ENCODE measurements around the gene TOX2. TPM values are rescaled to one million over a fixed set of nuclear protein-coding genes. Genes with fewer than 3 reads are reported as not detected.

The TOX2 gene
- total and polyA plus RNA-seq, 2 donors from 2014 or later, result 4.7 to 5.9 TPM

DNA sequence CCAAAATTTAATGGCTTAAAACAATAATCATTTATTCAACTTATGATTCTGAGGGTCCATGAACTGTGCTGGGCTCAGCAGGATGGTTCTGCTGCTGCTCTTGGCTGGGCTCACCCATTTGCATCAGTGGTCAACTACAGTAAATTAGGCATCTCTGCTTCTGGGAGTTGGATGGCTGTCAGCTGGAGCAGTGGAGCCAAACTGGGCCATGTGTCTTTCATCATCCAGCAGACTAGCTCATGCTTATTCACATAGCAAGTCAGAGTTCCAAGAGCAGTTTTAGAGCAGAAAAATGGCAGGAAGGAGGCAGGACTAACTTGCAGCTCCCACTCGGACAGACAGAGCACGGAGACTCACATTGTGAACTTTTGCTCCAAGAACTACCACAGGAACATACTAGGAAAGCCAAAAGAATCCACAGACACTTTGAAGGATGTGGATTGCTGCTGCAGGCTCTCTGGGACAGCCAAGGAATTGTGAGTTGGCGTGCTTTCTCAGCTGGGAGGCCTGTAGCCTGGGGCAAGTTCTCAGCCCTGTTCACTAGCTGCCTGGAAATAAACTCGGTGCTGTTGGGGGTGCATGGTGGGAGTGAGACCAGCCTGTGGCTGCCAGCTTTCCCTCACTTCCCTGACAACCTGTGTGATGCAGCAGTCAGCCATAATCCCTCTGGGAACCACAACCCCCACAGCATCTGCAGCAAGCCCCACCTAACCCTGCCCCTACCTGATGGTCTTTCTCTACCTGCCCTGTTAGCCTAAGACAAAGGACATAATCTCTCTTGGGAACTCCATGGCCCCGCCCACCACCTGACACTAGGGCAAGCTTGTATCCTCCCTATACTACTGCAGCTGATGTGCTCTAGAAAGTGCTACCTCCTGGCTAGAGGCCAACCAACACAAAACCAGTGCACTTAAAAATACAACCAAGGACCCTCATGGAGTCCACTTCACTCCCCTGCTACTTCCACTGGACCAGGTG is 143.3 kb downstream of the TOX2 start:
- DNase-seq, result peak in 1 of 5 donors; percentile 7
- Histone ChIP-seq H3K27me3 (ENCODE audit: control insufficient read depth, insufficient read depth, low read length) (no peaks in the 10 kb centered on the region), H3K36me3 (ENCODE audit: control insufficient read depth in 2 of 3, insufficient read depth in 3 of 3, low read length in 3 of 3) (no peaks in the 10 kb centered on the region), H3K9me3 (ENCODE audit: control insufficient read depth in 2 of 3, insufficient read depth in 1 of 3, low read length in 3 of 3) (peaks cover 0 to 4% (median 2%) of the 10 kb centered on the region in 3 donors), H3K4me1 (ENCODE audit: control insufficient read depth in 2 of 3, insufficient read depth in 2 of 3, low read depth in 1 of 3, low read length in 3 of 3) (no peaks in the 10 kb centered on the region), H3K4me3 (ENCODE audit: low read length in 3 of 3) (no peak overlapping the region), H3K9ac (ENCODE audit: low read length in 3 of 3) (no peak overlapping the region), H3K27ac (ENCODE audit: low read depth in 2 of 2, low read length in 2 of 2) (no peak overlapping the region)
- no peak for TF ChIP-seq CTCF (IDR thresholded peaks at IDR 0.05; ENCODE audit: borderline replicate concordance, extremely low read depth, insufficient read depth)
- no peak for FAIRE-seq
- intact Hi-C loops (cut with DNase I), result no loop called here

GRCh38 chr20:44064501-44065400 is 150.1 kb downstream of the TOX2 start:
- H3K27ac ChIP-seq (ENCODE audit: low read depth in 2 of 2, low read length in 2 of 2), result no peak overlapping the region
- TF ChIP-seq CTCF (IDR thresholded peaks at IDR 0.05; ENCODE audit: borderline replicate concordance, extremely low read depth, insufficient read depth), result no peak
- intact Hi-C loops (cut with DNase I), result no loop called here
- H3K9ac ChIP-seq (ENCODE audit: low read length in 3 of 3), result no peak overlapping the region
- H3K36me3 ChIP-seq (ENCODE audit: control insufficient read depth in 2 of 3, insufficient read depth in 3 of 3, low read length in 3 of 3), result no peaks in the 10 kb centered on the region
- no peak overlapping the region for H3K4me3 ChIP-seq (ENCODE audit: low read length in 3 of 3)
- FAIRE-seq (no peak), DNase-seq (no peak)
- no peaks in the 10 kb centered on the region for H3K4me1 ChIP-seq (ENCODE audit: control insufficient read depth in 2 of 3, insufficient read depth in 2 of 3, low read depth in 1 of 3, low read length in 3 of 3)
- H3K9me3 ChIP-seq (ENCODE audit: control insufficient read depth in 2 of 3, insufficient read depth in 1 of 3, low read length in 3 of 3), result no peaks in the 10 kb centered on the region
- H3K27me3 ChIP-seq (ENCODE audit: control insufficient read depth, insufficient read depth, low read length), result no peaks in the 10 kb centered on the region

- Histone ChIP-seq H3K9ac (ENCODE audit: low read length in 3 of 3) (no peak overlapping the region), H3K36me3 (ENCODE audit: control insufficient read depth in 2 of 3, insufficient read depth in 3 of 3, low read length in 3 of 3) (no peaks in the 10 kb centered on the region), H3K4me1 (ENCODE audit: control insufficient read depth in 2 of 3, insufficient read depth in 2 of 3, low read depth in 1 of 3, low read length in 3 of 3) (no peaks in the 10 kb centered on the region), H3K27me3 (ENCODE audit: control insufficient read depth, insufficient read depth, low read length) (no peaks in the 10 kb centered on the region), H3K4me3 (ENCODE audit: low read length in 3 of 3) (no peak overlapping the region), H3K9me3 (ENCODE audit: control insufficient read depth in 2 of 3, insufficient read depth in 1 of 3, low read length in 3 of 3) (no peaks in the 10 kb centered on the region), H3K27ac (ENCODE audit: low read depth in 2 of 2, low read length in 2 of 2) (no peak overlapping the region)
- DNase-seq (peak in 1 of 5 donors; percentile 4), FAIRE-seq (no peak)
- intact Hi-C loops (cut with DNase I), result no loop called here
- no peak for TF ChIP-seq CTCF (IDR thresholded peaks at IDR 0.05; ENCODE audit: borderline replicate concordance, extremely low read depth, insufficient read depth)
Observed at GRCh38 chr20:44065401-44066340, 151.0 kb downstream of the TOX2 start.
